Measurements from ENCODE around the gene DAGLB.

GRCh38 chr7:6440381-6440780, 7.4 kb downstream of the DAGLB start:
- TF ChIP-seq EZH2 (IDR thresholded peaks at IDR 0.05; ENCODE audit: borderline replicate concordance, low read depth, low read length, severe bottlenecking) (no peak), CTCF (IDR thresholded peaks at IDR 0.05; ENCODE audit: borderline replicate concordance, extremely low read depth, low read length, poor library complexity, severe bottlenecking) (no peak)

Measured in DND-41 (cell line).